HG02759 (cell line): ENCODE results near the gene APBA3.

Experiments
- ATAC-seq: cut with Tn5 transposase; IDR thresholded peaks from one replicate; pipeline ENCODE4 v1.9.1; 2021; ENCODE audit warnings: mild to moderate bottlenecking, moderate library complexity; ENCODE audit not compliant: unreplicated experiment

Gene APBA3

DNA sequence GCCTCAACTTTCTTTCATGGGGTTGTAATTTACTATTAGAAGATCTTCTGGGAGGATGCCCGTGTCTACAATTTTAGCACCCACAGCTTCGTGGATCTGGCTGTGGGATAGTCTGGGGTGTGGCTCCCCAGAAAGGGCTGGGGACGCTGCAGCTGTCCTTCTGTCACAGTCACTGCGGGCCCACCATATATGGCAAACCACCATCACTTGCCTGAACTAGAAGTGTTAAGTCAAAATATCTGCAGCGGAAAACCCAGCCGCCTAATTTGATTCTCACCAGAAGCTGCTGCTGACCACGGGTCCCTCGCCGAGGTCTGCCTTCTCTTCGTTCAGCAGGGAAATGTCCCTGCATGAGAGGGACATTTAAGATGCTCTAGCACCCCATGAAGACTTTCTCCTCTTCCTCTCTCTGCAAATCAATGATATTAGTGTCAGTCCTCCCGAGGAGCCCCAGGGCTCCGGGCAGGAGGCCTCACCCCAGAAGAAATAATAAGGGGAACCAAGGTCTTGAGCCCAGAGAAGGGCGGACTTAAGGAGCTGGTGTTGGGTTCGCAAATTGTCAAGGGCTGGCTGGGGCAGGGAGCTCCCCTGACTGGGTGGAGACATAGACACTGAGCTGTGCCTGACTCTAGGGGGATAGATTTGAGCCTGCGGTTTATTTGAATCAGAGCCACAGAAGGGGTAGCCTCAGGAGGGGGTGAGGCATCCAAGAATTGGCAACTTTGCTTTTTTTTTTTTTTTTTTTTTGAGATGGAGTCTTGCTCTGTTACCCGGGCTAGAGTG lies 27.7 kb upstream of the APBA3 start:
- no peak for ATAC-seq

DNA sequence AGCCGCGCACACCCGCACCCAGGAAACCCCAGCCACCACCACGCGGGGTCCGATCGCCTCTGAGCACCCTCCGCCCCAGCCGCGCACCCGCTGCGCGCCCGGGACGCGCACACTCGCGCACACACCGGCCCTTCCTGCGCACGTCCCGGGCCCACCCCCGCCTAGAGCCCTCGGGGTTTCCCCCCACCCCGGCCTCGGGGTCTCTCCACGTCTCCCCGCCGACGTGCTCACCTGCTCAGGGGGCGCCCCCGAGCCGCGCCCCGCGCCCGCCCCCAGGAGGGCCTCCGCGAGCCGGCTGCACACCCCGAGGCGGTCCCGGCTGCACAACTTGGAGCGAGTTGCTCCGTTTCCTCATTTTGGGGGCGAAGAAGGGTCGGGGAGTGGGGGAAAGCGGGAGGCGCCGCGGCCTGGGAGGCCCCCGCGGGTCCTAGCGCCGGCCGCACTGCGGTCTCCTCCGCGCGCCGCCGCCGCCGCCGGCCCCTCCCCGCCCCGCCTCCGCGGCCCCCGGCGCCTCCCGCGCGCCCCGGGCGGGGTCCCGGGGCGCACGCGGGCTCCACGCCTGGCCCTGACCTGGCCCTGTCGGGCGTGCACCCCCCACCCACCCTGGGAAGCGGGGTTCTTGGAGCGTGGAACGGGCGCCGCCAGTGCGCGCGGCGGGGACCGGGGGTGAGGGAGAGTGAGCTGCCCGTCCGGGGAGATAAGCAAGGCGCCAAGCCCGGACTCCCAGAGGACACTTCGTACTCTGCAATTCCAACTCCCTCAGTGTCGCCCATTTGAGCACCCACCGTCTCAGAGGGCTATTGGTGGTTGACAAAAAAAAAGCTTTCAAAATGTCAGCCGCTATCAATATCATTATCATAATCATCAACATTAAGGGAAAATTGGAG lies 24.7 kb upstream of the APBA3 start, which contains the start of gene MATK:
Gene MATK (minus strand): TSS at position 444 of the 887 bp plus-strand sequence. CDS start 1,246 bp downstream, outside the sequence.
- ATAC-seq = no peak

DNA sequence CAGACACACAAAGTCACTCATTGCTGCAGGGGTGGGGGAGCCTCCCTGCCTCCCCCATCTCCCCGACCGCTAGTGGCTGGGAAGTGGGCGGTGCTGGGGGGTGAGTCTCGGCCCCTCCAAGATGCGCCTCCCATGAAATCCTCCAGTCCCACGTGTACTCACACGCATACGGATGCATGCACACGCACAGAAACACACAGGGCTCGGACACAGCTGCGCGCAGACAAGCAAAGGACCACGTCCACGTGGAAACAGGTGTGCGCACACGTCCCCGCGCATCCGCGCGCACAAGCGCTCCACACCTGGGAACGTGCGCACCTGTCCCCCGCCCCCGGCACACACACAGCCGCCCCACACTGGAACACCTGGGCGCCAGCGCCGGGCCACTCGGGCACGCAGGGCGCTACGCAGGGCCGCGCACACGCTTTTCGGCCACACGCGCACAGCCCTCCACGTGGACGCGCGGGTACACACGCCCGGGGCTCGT lies 24.0 kb upstream of the APBA3 start:
- ATAC-seq = no peak

DNA sequence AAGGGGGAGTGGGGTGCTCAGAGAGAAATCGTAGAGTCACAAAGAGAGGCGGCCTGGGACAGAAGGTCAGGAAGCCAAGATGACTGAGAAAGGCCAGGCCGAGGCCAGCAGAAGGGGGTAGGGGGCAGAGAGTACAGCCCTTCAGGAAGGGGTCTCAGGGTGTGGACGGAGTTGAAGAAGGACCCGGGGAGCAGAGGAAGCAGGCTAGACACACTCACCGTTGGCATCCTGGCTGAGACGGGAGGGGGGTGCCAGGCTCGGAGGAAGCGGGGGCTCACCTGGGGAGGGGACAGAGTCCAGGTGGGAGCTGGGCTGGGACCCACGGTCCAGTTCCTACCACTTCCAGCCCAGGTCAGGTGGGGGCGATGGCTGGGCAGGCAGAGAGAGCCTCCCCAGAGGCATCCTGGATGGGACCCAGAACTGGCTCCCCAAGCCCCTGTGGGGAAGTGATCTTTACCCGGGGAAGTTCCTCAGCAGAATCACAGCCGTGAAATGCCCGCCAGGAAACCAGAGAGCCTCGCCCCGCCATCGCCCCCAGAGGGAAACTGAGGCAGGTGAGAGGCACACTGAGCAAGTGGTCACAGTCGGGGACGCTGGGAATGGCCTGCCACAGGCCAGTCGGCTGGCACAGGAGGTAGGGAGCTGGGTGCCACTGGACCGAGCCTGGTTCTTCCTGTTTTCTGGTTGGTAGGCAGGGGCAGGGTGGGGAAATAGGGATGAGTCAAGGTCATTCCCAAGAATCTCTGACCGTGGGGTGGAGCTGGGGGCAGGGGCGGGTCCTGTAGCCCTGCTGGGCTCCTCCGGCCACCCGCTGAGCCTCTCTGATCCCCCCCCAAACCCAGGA lies 23.3 kb upstream of the APBA3 start:
- ATAC-seq = no peak

DNA sequence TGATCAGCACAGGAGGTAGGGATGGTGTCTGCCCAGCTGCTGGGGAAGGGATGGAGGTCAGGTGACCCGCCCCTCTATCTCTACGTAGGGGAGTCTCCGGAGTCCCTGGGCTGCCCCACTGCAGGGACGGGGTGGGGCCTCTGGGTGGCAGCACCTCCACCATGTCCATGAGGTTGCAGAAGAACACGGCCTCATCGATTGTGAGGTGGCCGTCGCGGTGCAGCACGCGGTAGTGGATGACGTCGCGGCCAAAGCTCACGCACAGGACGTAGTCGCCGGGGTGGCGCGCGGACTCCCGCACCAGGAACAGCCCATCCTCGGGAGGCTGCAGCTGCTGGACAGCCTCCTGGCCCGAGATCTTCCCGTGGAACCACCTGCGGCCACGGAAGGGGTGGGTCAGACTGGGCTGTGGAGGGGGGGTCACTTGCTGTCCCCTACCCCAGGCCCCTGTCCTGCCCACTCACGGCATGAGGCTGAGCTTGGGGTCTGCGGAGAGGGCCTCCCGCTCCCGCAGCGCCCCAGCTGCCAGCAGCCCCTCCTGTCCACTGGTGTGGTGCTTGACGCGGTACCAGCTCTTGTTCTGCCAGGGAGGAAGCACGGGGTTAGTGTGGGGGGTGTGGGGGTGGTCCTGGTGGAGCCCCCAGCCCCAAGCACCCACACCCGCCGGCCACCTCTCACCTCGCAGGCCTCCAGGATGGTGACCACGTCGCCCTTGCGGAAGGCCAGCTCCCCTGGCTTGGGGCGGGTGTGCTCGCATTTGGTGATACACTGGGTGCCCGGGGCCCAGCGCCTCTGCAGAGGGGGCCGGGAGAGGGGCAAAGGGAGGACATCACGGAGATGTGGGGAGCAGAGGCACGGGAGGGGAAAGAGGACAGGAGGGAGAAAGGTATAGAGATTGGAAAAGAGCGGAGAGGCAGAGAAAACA lies 22.4 kb upstream of the APBA3 start:
- no peak for ATAC-seq

DNA sequence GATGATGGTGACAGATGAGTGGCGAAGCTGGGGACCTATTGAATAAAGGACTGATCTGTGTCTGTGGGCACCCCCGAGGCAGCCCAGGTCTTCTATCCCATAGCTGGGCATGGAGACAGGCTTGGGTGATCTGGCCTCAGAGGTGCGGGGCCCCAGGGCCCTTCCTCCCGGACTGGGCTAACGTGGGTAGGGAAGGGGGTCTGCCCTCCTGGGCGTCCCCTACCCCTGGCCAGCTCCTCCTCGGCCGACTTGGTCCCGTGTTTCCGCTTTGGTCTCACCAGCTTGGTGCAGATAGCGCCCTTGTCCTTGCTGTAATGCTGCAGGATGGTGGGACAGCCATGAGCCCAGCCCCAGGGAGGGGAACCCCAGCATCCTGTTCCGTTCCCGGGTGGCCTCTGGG lies 21.4 kb upstream of the APBA3 start:
- ATAC-seq = no peak

DNA sequence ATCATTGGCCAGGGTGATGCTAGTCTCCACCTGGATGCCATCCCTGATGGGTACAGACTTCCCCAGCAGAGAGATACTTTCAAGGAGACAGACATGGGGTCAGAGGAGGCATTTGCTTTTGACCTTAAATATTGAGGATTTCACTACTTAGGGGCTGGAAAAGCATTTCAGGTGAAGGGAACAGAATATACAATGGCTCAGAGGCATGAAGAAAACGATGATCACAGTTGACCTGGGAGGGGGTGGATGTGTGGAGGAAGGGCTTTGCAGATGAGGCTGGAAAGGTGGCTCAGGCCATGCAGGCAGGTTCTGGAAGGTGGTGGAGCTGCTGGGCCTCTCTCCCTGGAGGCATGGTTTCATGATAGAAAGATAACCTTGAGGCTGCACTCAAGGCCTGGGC lies 20.8 kb upstream of the APBA3 start:
- no peak for ATAC-seq

DNA sequence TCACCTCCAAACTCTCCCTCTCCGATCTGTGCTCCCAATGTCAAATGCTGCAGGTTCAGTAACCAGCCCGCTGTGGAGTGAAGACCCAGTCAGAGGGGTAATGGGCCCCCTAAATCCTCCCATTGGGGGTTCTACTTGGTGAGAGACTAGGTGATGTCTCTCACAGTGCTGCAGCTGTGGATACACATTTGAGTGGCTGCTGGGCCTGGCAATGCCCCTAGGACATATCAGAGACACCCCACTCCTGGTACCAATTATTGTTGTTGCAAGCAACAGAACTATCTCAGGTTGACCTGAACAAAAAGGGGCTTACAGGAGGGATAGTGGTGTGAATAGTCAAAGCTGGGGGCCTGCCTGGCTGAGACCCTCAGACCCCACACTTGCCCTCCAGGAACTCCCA lies 20.1 kb upstream of the APBA3 start:
- ATAC-seq = no peak

DNA sequence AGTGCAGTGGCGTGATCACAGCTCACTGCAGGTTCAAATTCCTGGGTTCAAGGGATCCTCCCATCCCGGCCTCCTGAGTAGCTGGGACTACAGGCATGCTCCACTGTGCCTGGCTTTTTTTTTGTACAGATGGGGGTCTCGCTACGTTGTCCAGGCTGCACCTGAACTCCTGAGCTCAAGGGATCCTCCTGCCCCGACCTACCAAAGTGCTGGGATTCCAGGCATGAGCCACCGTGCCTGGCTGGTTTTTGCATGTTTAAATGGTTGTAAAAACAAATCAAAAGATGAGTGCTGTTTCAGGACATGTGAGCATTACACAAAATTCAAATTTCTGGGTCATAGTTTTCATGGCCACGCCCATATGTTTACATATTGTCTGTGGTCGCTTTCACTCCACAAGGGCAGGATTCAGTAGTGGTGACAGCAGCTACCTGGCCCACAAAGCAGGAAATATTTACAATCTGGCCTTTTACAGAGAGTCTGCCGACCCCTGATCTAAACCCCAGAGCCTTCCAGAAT lies 19.4 kb upstream of the APBA3 start:
- ATAC-seq = no peak

DNA sequence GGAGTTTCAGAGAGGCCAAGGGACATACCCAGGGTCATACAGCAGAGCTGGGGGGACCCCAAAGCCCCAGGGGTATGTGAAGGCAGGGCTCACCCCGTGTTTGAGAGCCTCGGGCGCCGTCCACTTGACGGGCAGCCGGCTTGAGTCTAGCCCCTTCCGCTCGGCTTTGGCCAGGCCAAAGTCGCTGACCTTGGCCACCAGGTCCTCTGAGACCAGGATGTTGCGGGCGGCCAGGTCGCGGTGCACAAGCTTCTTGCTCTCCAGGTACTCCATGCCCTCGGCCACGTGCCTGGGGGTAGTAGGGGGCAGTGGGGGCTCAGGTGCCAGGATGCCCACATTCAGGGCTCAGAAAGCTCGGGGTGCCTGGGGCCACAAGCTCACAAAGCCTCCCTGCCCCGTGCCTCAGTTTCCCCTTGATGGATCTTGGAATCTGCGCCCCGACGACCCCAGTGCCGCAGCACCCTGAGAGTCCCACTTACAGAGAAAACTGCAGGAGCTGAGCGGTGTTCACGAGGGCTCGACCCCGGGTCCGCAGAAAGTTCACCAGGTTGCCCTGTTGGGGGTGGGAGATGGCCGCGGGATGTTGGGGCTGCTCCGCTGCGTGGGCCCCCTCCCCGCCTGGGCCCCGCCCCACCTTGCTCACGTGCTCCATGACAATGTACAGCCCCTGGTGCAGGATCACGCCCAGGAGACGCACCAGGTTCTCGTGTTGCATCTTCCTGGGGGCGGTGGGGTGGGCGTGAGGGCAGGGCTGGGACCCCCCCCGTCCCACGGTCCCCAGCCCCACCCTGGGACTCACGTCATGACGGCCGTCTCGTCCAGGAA lies 17.6 kb upstream of the APBA3 start:
- ATAC-seq = no peak

DNA sequence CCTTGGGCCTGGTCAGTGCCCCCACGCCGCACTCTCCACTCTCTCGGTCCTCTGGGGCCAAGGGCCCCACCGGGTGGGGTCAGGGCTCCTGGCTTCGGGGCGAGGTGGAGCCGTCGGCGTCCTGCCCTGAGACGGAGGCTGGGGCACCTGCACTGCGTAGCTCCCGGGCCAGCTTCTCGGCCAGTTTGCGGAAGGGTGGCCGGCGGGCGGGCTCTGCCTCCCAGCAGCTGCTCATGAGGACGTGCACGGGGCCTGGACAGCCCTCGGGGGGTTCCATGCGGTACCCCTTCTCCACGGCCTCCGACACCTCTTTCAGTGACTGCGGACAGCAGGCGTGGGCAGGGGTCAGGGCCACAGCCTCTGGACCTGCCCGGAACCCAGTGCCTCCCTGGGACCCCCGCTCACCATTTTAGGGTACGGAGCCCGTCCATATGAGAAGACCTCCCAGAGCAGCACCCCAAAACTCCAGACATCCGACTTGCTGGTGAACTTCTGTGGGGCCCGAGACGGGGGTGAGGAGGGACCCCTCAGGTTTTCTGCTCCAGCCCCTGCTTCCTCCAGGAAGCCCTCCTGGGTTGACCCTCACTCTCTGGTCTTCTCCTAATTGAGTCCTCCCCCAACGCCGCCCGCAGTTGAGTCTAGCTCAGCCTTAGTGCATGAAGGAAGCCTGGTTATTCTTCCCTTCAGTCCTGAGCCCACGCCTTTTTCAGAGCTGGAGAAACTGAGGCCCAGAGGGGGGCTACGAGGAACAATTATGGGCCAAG lies 16.8 kb upstream of the APBA3 start:
- ATAC-seq = no peak

DNA sequence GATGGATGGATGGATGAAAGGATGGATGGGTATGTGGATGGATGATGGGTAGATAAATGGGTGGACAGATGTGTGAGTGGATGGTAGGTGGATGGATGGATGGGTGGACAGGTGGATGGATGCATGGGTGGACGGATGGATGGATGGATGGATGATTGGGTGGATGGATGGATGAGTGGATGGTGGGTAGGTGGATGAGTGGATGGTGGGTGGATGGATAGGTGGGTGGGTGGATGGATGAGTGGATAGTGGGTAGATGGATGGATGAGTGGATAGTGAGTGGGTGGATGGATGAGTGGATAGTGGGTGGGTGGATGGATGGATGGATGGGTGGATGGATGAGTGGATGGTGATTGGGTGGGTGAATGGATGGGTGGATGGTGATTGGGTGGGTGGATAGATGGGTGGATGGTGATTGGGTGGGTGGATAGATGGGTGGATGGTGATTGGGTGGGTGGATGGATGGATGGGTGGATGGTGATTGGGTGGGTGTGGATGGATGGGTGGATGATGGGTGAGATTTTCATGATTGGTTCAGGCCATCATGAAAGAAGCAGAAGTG lies 15.1 kb upstream of the APBA3 start:
- no peak for ATAC-seq

DNA sequence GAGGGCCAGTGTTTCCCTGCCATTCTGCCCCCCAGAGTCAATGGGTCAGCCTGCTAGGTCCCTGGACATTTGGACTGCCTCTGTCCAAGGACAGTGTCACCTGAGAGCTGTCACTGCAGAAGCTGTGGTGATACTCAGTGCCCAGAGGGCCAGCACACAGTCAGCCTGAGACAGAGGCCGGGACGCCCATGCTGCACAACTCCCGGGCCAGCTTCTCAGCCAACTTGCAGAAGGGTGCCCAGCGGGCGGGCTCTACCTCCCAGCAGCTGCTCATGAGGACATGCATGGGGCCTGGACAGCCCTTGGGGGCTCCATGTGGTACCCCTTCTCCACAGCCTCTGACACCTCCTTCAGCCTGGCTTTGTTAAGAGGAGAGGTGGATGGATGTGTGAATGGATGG lies 14.3 kb upstream of the APBA3 start:
- no peak for ATAC-seq

DNA sequence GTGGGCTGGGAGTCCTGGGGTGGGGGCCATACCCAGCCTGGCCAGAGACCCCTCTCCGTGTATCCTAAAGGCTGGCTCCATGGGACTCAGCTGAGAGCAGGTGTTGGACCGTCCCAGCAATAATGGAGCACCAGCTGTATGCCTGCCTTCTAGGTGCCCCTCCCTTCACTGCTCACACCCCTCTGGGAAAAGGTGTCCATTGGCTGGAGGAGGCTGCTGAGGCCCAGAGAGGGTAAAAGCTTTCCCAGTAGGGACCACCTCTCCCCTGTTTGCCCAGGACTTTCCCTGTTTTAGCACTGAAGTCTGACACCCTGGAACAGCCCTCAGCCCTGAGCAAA lies 13.9 kb upstream of the APBA3 start:
- ATAC-seq = no peak

DNA sequence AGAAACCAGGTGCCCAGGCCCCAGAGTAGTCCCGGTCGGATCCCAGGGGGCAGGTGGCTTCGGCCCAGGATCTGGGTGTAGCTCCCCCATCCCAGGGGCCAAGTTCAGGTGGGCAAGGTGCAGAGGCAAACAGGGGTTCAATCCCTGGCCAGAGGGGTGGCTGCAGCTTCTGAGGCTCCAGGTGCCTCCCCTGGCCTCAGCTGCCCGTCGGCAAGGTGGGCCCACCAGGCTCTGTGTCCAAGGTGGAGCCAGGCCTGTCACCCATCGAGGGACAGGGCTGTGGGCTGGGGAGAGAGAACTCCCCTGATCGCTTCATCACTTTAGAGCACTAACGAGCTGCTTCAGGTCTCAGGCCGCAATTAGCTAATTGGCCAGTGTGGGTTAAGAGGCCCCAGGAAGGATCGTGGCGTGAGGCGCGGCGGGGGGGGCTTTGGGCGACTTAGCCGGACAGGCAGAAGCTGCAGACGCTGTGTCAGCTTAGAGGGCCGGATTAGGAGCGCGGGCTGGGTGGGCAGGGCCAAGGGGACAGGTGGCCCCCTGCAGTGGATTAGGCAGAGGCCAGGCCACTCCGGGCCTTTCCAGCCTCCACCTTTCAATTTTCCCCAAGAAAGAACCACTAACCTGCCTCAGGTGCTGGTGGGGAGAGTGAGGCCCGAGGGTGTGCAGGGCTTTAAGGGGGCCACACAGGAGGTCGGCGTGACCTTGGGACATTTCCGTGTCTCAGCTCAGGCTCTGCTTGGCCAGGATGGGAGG lies 13.3 kb upstream of the APBA3 start:
- no peak for ATAC-seq

DNA sequence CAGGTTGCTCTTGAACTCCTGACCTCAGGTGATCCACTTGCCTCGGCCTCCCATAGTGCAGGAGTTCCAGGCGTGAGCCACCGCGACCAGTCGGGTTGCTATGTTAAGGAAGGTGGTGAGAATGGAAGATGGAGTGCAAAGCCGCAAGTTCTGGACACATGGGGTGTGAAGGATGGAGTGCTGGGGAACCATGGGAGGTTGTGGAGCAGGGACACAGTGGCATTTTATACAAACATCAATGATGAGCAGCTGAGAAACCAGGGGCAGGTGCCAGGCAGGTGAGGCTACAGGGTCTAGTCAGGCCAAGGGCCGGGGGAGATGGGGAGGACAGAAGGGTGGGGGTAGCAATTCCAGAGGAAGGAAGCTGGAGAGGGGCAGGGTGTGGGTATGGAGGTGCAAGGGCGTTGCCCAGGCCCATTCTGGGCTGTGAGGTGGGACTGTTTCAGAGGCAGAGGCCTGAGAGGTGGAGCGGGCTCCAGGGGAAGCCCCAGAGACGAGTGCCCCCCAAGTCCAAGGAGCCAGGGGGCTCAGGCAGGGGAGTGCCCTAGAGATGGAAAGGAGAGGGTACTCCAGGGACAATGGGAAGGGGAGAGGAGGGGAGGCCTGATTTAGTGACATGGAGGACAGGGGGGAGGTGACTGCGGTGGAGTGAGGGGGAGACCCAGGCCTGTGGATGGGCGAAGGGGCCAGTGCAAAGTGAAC lies 12.5 kb upstream of the APBA3 start:
- no peak for ATAC-seq
